ENCODE measurements around the gene ERBB4.

DNA sequence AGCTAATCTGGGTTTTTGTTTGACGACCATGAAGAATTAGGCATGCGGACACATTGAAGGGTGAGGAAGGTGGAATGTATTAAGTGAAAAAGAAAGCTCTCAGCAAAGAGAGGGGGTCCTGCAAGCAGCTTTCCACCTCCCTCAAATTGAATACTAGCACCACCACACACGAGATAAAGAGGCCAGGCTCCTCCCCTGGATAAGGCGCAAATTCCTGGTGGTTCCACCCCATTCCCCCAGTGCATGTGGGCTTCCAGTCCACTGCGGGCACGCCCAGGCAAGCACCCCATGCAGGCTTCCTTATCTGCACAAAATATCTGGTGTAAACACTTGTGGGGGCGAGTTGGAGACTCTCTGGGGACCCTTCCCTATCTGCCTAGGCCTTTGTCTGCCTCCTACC is 1124.9 kb downstream of the ERBB4 start:
- TF ChIP-seq, protein P1, sequence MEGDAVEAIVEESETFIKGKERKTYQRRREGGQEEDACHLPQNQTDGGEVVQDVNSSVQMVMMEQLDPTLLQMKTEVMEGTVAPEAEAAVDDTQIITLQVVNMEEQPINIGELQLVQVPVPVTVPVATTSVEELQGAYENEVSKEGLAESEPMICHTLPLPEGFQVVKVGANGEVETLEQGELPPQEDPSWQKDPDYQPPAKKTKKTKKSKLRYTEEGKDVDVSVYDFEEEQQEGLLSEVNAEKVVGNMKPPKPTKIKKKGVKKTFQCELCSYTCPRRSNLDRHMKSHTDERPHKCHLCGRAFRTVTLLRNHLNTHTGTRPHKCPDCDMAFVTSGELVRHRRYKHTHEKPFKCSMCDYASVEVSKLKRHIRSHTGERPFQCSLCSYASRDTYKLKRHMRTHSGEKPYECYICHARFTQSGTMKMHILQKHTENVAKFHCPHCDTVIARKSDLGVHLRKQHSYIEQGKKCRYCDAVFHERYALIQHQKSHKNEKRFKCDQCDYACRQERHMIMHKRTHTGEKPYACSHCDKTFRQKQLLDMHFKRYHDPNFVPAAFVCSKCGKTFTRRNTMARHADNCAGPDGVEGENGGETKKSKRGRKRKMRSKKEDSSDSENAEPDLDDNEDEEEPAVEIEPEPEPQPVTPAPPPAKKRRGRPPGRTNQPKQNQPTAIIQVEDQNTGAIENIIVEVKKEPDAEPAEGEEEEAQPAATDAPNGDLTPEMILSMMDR (IDR thresholded peaks at IDR 0.05), result no peak
- TF ChIP-seq POLR2A (IDR thresholded peaks at IDR 0.05), result no peak

All from esophagus squamous epithelium (tissue), 4 donors.